ENCODE results near the gene TNNT2.

Gene TNNT2

GRCh38 chr1:201347498-201348210 is 29.8 kb downstream of the TNNT2 start:
- no peak overlapping the region for H3K9ac ChIP-seq
- no peak overlapping the region for H3K4me2 ChIP-seq
- H3K4me3 ChIP-seq (IDR thresholded peaks at IDR 0.05; ENCODE audit: insufficient read depth, low read depth, low read length) = no peak overlapping the region
- H3K36me3 ChIP-seq (ENCODE audit: insufficient read depth) = no peaks in the 10 kb centered on the region
- no peaks in the 10 kb centered on the region for H3K79me2 ChIP-seq (ENCODE audit: insufficient read depth, low read depth)
- no peaks in the 10 kb centered on the region for H4K20me1 ChIP-seq (ENCODE audit: insufficient read depth)
- no peak overlapping the region for H2AFZ ChIP-seq (ENCODE audit: low read depth)
- H3K27ac ChIP-seq = no peak overlapping the region
- peaks cover 6% of the 10 kb centered on the region for H3K4me1 ChIP-seq (ENCODE audit: low read depth, poor library complexity, severe bottlenecking)
- H3K27me3 ChIP-seq (ENCODE audit: insufficient read depth, low read depth) = no peaks in the 10 kb centered on the region; the same call in 1 of the 2 replicates
- no peak for TF ChIP-seq CTCF (conservative IDR thresholded peaks at IDR 0.05; ENCODE audit: low read depth, low read length)

- no peaks in the 10 kb centered on the region for H3K79me2 ChIP-seq (ENCODE audit: insufficient read depth, low read depth)
- H3K4me1 ChIP-seq (ENCODE audit: low read depth, poor library complexity, severe bottlenecking) = peaks cover 6% of the 10 kb centered on the region
- H3K4me3 ChIP-seq (IDR thresholded peaks at IDR 0.05; ENCODE audit: insufficient read depth, low read depth, low read length) = no peak overlapping the region
- no peak overlapping the region for H3K4me2 ChIP-seq
- TF ChIP-seq CTCF (conservative IDR thresholded peaks at IDR 0.05; ENCODE audit: low read depth, low read length) = no peak
- no peak overlapping the region for H3K9ac ChIP-seq
- H3K27ac ChIP-seq = no peak overlapping the region
- no peaks in the 10 kb centered on the region for H3K36me3 ChIP-seq (ENCODE audit: insufficient read depth)
- no peaks in the 10 kb centered on the region; the same call in 1 of the 2 replicates for H3K27me3 ChIP-seq (ENCODE audit: insufficient read depth, low read depth)
- H4K20me1 ChIP-seq (ENCODE audit: insufficient read depth) = no peaks in the 10 kb centered on the region
- no peak overlapping the region for H2AFZ ChIP-seq (ENCODE audit: low read depth)
These were observed 30.5 kb downstream of the TNNT2 start for GRCh38 chr1:201346987-201347386.

GRCh38 chr1:201346337-201346939 is 31.0 kb downstream of the TNNT2 start:
- Histone ChIP-seq H3K4me3 (IDR thresholded peaks at IDR 0.05; ENCODE audit: insufficient read depth, low read depth, low read length) (no peak overlapping the region), H3K4me1 (ENCODE audit: low read depth, poor library complexity, severe bottlenecking) (peaks cover 6% of the 10 kb centered on the region), H3K9ac (no peak overlapping the region), H3K36me3 (ENCODE audit: insufficient read depth) (no peaks in the 10 kb centered on the region), H2AFZ (ENCODE audit: low read depth) (no peak overlapping the region), H3K79me2 (ENCODE audit: insufficient read depth, low read depth) (no peaks in the 10 kb centered on the region), H3K27ac (no peak overlapping the region), H4K20me1 (ENCODE audit: insufficient read depth) (no peaks in the 10 kb centered on the region), H3K27me3 (ENCODE audit: insufficient read depth, low read depth) (no peaks in the 10 kb centered on the region; the same call in 1 of the 2 replicates), H3K4me2 (no peak overlapping the region)
- peak; percentile 90 for TF ChIP-seq CTCF (conservative IDR thresholded peaks at IDR 0.05; ENCODE audit: low read depth, low read length)

- Histone ChIP-seq H4K20me1 (ENCODE audit: insufficient read depth) (no peaks in the 10 kb centered on the region), H3K79me2 (ENCODE audit: insufficient read depth, low read depth) (no peaks in the 10 kb centered on the region), H3K9ac (no peak overlapping the region), H3K27ac (no peak overlapping the region), H3K27me3 (ENCODE audit: insufficient read depth, low read depth) (no peaks in the 10 kb centered on the region), H3K4me1 (ENCODE audit: low read depth, poor library complexity, severe bottlenecking) (peaks cover under 1% of the 10 kb centered on the region), H3K4me2 (no peak overlapping the region), H3K36me3 (ENCODE audit: insufficient read depth) (no peaks in the 10 kb centered on the region), H3K4me3 (IDR thresholded peaks at IDR 0.05; ENCODE audit: insufficient read depth, low read depth, low read length) (no peak overlapping the region), H2AFZ (ENCODE audit: low read depth) (no peak overlapping the region)
- no peak for TF ChIP-seq CTCF (conservative IDR thresholded peaks at IDR 0.05; ENCODE audit: low read depth, low read length)
These were observed 32.5 kb downstream of the TNNT2 start for GRCh38 chr1:201345081-201345355.
